IPS DF 6.9 (cell line): ENCODE measurements around the gene TMEM135.

Experiments used
- DNase-seq: peaks from one replicate; pipeline ENCODE4 v3.0.0-alpha.2; 2013; ENCODE audit warnings: low read depth, low spot score
- H3K27ac ChIP-seq: one replicate; pipeline ENCODE4 v1.5.1; 2013; ENCODE audit warnings: low read length, control low read depth
- H3K27me3 ChIP-seq: 2 replicates; pipeline ENCODE4 v1.6.1; 2013; ENCODE audit warnings: mild to moderate bottlenecking, low read length; ENCODE audit not compliant: control insufficient read depth, insufficient read depth
- H3K36me3 ChIP-seq: 2 replicates; pipeline ENCODE4 v1.6.1; 2013; ENCODE audit warnings: low read length; ENCODE audit not compliant: control insufficient read depth, insufficient read depth
- H3K4me1 ChIP-seq: 2 replicates; pipeline ENCODE4 v1.6.1; 2013; ENCODE audit warnings: low read length; ENCODE audit not compliant: control insufficient read depth, insufficient read depth
- H3K4me3 ChIP-seq: 2 replicates; pipeline ENCODE4 v1.5.1; 2013; ENCODE audit warnings: mild to moderate bottlenecking, low read length
- H3K9me3 ChIP-seq: 2 replicates; pipeline ENCODE4 v1.6.1; 2013; ENCODE audit warnings: low read length, inconsistent platforms; ENCODE audit not compliant: control insufficient read depth, insufficient read depth
- WGBS: extraction: QIAGEN DNeasy Blood & Tissue Kit; methylation state at CpG from one replicate; pipeline ENCODE4 v1.1.7; 2013; ENCODE audit warnings: mixed read lengths, missing lambda C conversion rate; ENCODE audit not compliant: insufficient read length, insufficient coverage; 5-methylcytosine and 5-hydroxymethylcytosine counted together

The TMEM135 gene

GRCh38 chr11:87219266-87219665 lies 181.5 kb downstream of the TMEM135 start:
- no CpG with 5 or more reads among the region's 4 CpGs for WGBS
- Histone ChIP-seq H3K9me3 (no peaks in the 10 kb centered on the region), H3K4me3 (no peak overlapping the region), H3K27ac (no peak overlapping the region), H3K36me3 (no peaks in the 10 kb centered on the region), H3K4me1 (no peaks in the 10 kb centered on the region), H3K27me3 (no peaks in the 10 kb centered on the region)
- DNase-seq, result no peak

- WGBS, result no CpG with 5 or more reads among the region's 2 CpGs
- Histone ChIP-seq H3K9me3 (no peaks in the 10 kb centered on the region), H3K4me3 (no peak overlapping the region), H3K27ac (no peak overlapping the region), H3K27me3 (no peaks in the 10 kb centered on the region), H3K4me1 (no peaks in the 10 kb centered on the region), H3K36me3 (no peaks in the 10 kb centered on the region)
- no peak for DNase-seq
Measured at GRCh38 chr11:87223816-87224215, 186.1 kb downstream of the TMEM135 start.

- Histone ChIP-seq H3K27me3 (no peaks in the 10 kb centered on the region), H3K9me3 (no peaks in the 10 kb centered on the region), H3K36me3 (no peaks in the 10 kb centered on the region), H3K27ac (no peak overlapping the region), H3K4me3 (no peak overlapping the region), H3K4me1 (no peaks in the 10 kb centered on the region)
- no CpG with 5 or more reads among the region's 1 CpG for WGBS
- no peak for DNase-seq
Measured at GRCh38 chr11:87224486-87224885, 186.8 kb downstream of the TMEM135 start.

- DNase-seq, result no peak
- no CpG with 5 or more reads among the region's 2 CpGs for WGBS
- H3K4me3 ChIP-seq, result no peak overlapping the region
Measured at GRCh38 chr11:87228820-87229219, 191.1 kb downstream of the TMEM135 start.

GRCh38 chr11:87230995-87231394 lies 193.3 kb downstream of the TMEM135 start:
- DNase-seq, result no peak
- H3K4me3 ChIP-seq, result no peak overlapping the region
- no CpG with 5 or more reads among the region's 2 CpGs for WGBS
- no peak overlapping the region for H3K27ac ChIP-seq
- no peaks in the 10 kb centered on the region for H3K27me3 ChIP-seq
- no peaks in the 10 kb centered on the region; the same call in 1 of the 2 replicates for H3K36me3 ChIP-seq
- no peaks in the 10 kb centered on the region for H3K4me1 ChIP-seq
- no peaks in the 10 kb centered on the region; the same call in 1 of the 2 replicates for H3K9me3 ChIP-seq

More at GRCh38 chr11:87228820-87229219, 191.1 kb downstream of the TMEM135 start:
- Histone ChIP-seq H3K27me3 (no peaks in the 10 kb centered on the region), H3K9me3 (no peaks in the 10 kb centered on the region; the same call in 1 of the 2 replicates), H3K36me3 (no peaks in the 10 kb centered on the region; the same call in 1 of the 2 replicates), H3K4me1 (no peaks in the 10 kb centered on the region), H3K27ac (no peak overlapping the region)

- H3K4me1 ChIP-seq, result no peaks in the 10 kb centered on the region
- no peaks in the 10 kb centered on the region; the same call in 1 of the 2 replicates for H3K9me3 ChIP-seq
- no peaks in the 10 kb centered on the region for H3K27me3 ChIP-seq
- H3K4me3 ChIP-seq, result no peak overlapping the region
- DNase-seq, result no peak
- H3K27ac ChIP-seq, result no peak overlapping the region
- no CpG with 5 or more reads among the region's 1 CpG for WGBS
- no peaks in the 10 kb centered on the region; the same call in 1 of the 2 replicates for H3K36me3 ChIP-seq
Measured at GRCh38 chr11:87232320-87232719, 194.6 kb downstream of the TMEM135 start.

- Histone ChIP-seq H3K27ac (no peak overlapping the region), H3K27me3 (no peaks in the 10 kb centered on the region), H3K9me3 (no peaks in the 10 kb centered on the region; the same call in 1 of the 2 replicates), H3K4me1 (no peaks in the 10 kb centered on the region), H3K4me3 (no peak overlapping the region), H3K36me3 (no peaks in the 10 kb centered on the region; the same call in 1 of the 2 replicates)
- no peak for DNase-seq
- WGBS, result no CpG with 5 or more reads among the region's 1 CpG
Measured at GRCh38 chr11:87235366-87235765, 197.6 kb downstream of the TMEM135 start.

- Histone ChIP-seq H3K36me3 (no peaks in the 10 kb centered on the region), H3K9me3 (no peaks in the 10 kb centered on the region), H3K27me3 (no peaks in the 10 kb centered on the region), H3K27ac (no peak overlapping the region), H3K4me1 (no peaks in the 10 kb centered on the region), H3K4me3 (no peak overlapping the region)
- DNase-seq, result no peak
- WGBS, result no CpG with 5 or more reads among the region's 2 CpGs
Measured at GRCh38 chr11:87236368-87236767, 198.6 kb downstream of the TMEM135 start.

- no peaks in the 10 kb centered on the region for H3K4me1 ChIP-seq
- no peaks in the 10 kb centered on the region for H3K27me3 ChIP-seq
- no peak overlapping the region for H3K27ac ChIP-seq
- H3K9me3 ChIP-seq, result no peaks in the 10 kb centered on the region
- H3K36me3 ChIP-seq, result no peaks in the 10 kb centered on the region
- WGBS, result no CpG with 5 or more reads among the region's 2 CpGs
- no peak for DNase-seq
- H3K4me3 ChIP-seq, result no peak overlapping the region
Measured at GRCh38 chr11:87239001-87239400, 201.3 kb downstream of the TMEM135 start.

- no CpG with 5 or more reads among the region's 1 CpG for WGBS
- H3K27ac ChIP-seq, result no peak overlapping the region
Measured at GRCh38 chr11:87239531-87239930, 201.8 kb downstream of the TMEM135 start.

GRCh38 chr11:87251560-87251959 lies 213.8 kb downstream of the TMEM135 start:
- Histone ChIP-seq H3K36me3 (no peaks in the 10 kb centered on the region), H3K4me3 (no peak overlapping the region), H3K4me1 (no peaks in the 10 kb centered on the region), H3K9me3 (no peaks in the 10 kb centered on the region), H3K27me3 (no peaks in the 10 kb centered on the region), H3K27ac (no peak overlapping the region)
- DNase-seq, result no peak
- WGBS, result no CpG with 5 or more reads among the region's 4 CpGs

More at GRCh38 chr11:87239531-87239930, 201.8 kb downstream of the TMEM135 start:
- Histone ChIP-seq H3K27me3 (no peaks in the 10 kb centered on the region), H3K9me3 (no peaks in the 10 kb centered on the region), H3K4me1 (no peaks in the 10 kb centered on the region), H3K4me3 (no peak overlapping the region), H3K36me3 (no peaks in the 10 kb centered on the region)
- DNase-seq, result no peak
